NCI-H128 (cell line): ENCODE measurements around the gene CHMP1A.
"Not testable (repeated sequence)": the region's sequence is repeated elsewhere in the genome, so short reads cannot be mapped to it uniquely, and the experiment has no call there.

ENCODE experiments used
- DNase-seq: peaks from one replicate; lab custom pipeline; 2025; ENCODE audit not compliant: unreplicated experiment; lab: John Stamatoyannopoulos, UW

CHMP1A gene

GRCh38 chr16:89661215-89661614, 3.7 kb upstream of the CHMP1A start:
- DNase-seq = no peak

- DNase-seq = no peak
Observed at GRCh38 chr16:89660146-89660545, 2.6 kb upstream of the CHMP1A start.

DNA sequence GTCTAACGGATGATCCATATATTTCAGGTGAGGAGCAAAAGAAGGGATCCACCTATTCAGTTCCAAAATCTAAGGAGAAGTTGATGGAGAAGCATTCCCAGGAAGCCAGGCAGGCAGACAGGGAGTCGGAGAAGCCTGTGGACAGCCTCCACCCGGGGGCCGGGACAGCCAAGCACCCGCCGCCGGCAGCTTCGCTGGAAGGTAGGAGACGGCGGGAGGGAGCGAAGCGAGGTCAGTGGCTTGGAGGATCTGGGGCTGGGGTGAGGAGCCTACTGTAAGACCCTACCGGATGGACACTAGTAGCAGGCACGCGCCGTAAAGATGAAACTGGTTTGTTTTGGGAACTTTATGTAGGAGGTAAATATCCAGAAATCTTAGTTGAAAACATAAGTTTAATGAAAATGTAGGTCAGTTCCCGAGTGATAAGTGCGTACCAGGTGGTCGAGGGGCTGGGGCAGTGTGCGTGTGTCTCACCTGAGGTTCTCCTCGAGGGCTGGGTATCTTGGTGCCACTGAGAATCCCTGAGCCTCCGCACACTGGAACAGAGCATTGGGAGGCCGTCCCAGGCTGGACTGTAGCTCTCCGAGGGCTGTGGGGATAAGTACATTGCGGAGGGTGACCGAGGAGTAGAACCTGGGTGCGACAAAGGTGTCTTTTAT, 842 bp upstream of the CHMP1A start:
- no peak for DNase-seq

- no peak for DNase-seq
Observed at GRCh38 chr16:89656435-89657121, 930 bp downstream of the CHMP1A start.

GRCh38 chr16:89655062-89655643, 2.4 kb downstream of the CHMP1A start:
- DNase-seq = no peak

DNA sequence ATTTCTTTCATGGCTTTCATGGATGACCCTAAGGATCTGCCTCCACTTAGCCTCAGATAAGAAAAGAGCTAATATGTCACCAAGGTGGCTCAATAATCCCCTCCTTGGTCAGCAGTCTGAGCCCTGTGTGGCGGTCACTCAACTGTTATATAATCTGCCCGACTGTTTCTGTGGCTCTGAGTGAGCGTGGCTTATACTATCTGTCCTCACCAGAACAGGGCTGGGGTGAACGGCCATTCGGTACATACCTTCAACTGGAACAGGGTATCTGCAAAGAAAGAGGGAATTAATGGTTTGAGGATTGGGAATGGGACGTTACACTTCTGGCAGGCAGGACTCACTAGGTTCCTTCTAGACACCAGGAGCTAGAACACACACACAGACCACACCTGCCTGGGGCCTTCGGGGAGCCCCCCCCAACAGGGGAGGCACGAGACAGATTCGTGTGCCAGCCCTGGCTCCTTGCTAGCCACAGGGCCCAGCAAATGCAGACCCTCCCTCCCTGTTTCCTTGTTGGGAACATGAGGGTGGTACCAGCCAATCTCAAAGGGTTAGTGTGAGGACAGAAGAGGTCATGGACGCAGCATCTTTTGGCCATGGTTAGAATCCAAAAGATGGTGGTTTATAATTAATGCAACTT, 3.7 kb downstream of the CHMP1A start:
- no peak for DNase-seq

DNA sequence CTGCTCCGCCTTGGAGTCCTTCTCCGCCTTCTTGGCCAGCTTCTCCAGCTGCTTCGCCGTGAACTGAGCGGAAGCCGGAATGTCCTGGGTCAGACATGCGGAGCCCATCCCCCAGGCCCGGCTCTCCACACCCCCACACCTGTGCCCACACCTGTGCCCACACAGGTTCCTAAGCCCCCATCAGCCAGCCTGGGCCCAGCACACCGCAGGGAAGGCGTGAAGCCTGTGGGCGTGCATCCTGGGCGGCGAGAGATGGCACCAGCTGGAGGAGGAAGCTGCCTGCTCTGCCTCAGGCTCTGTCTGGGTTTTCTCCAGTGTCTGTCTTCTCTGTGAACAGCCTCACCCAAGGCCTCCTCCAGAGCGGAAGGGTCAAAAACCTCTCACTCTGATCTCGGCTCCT, 5.9 kb downstream of the CHMP1A start:
- DNase-seq = no peak

DNA sequence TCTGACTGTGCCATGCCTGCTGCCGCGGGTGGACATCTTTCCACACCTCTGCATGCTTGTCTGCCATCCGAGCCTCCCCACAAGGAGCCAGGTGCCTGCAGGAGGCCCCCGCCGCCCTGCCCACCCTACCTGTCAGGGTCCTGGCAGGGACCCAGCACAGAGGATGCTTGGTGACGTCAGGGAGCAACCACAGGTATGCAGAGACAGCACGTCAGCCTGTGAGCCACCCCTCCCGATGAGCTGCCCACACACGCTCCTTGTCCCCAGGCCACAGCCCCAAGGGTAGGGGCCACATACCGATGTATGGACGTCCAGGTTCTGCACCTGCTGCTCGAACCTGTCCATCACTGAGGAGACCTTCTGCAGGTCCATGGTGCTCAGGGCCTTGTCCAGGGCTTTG, 10.6 kb downstream of the CHMP1A start:
- DNase-seq = no peak

DNA sequence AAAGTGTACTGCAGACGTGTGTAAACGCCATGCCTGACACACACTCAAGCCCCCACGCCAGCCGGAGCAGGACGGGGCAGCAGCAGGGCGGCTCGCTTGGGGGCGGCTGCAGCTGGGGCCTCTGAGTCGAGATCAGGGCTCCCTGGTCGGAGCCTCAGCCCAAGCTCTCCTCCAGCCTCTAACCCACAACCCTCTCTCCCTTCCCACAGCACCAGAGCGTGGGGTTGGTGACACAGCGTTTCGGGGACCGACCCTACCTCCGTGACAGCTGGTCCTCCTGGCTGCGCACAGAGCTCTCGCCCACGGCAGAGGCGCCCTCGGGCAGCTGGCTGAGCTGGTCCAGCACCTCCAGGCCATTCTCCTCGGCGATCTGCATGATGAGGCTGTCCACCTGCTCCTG, 11.2 kb downstream of the CHMP1A start:
- no peak for DNase-seq

DNA sequence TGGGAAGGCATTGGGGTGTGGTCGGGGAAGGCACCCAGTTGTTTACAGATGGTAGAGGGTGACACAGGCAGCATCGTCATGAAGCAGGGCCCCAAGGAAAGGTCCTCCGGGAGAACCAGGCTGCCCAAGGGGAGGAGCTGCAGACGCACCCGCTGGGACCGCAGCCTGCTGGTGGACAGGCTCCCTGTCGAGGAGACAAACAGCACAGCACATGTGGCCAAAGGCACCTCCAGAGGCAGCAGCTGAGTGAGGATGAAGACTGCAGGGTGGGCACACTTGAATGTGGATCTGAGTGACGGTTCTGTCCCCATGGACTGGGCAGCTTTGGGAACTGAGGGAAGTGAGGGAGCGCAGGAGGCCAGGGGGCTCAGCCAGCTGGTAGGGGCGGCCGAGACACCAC, 12.4 kb downstream of the CHMP1A start:
- no peak for DNase-seq

DNA sequence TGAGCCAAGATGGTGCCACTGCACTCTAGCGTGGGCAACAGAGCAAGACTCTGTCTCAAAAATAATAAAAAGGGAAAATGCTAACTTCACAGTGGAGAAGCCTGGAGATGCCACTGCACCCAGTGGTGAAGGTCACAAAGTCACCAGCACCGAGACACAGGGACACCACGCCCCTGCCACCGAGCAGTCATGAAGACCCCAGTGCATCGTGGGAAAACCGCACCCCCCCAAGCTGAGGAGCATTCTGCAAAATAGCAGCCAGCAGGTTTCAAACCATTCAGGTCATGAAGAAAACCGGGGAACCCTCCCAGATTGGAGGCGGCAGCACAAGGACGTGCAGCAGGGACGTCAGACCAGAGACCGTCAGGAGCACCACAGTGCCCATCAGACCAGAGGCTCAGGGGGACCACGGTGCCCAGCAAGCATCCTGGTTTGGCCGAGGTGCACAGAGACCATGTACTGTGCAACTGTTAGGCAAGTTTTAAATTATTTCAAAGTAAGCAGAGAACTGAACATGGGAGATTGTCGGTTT, 13.7 kb downstream of the CHMP1A start:
- no peak for DNase-seq

DNA sequence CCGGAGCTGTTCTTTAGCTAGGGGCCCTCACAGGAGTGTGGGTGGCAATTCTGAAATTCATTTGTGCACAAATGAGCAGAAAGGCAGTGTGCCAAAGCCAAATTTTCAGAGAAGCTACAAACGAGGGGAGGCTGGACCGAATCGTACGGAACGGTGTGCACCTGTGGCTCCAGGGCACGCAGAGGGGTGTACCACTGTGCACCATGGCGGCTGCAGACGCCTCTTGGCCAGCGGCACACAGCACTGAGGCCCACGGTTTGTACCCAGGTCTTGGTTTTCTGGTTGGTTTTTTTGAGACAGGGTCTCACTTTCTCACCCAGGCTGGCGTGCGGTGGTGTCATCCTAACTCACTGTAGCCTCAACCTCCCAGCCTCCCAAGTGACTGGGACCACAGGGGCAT, 14.9 kb downstream of the CHMP1A start:
- DNase-seq = no peak

- no peak for DNase-seq
Observed at GRCh38 chr16:89641458-89642119, 15.9 kb downstream of the CHMP1A start.

GRCh38 chr16:89639385-89639784, 18.1 kb downstream of the CHMP1A start:
- no peak for DNase-seq

DNA sequence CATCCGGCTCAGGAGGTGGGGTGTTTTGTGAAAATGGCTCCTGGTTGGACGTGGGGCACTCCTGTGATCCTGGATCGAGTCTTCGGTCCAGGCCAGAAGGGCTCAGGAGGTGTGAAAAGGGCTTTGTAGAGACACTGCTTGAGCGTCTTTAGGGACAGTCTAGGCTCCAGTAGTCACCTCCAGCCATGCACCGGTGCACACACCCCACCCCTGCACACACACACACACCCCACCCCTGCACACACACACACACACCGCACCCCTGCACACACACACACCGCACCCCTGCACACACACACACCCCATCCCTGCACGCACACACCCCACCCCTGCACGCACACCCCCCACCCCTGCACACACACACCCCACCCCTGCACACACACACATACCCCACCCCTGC, 19.1 kb downstream of the CHMP1A start:
- no peak for DNase-seq

GRCh38 chr16:89637379-89637778, 20.1 kb downstream of the CHMP1A start:
- DNase-seq = no peak

- DNase-seq = no peak
Observed at GRCh38 chr16:89636663-89637062, 20.8 kb downstream of the CHMP1A start.

DNA sequence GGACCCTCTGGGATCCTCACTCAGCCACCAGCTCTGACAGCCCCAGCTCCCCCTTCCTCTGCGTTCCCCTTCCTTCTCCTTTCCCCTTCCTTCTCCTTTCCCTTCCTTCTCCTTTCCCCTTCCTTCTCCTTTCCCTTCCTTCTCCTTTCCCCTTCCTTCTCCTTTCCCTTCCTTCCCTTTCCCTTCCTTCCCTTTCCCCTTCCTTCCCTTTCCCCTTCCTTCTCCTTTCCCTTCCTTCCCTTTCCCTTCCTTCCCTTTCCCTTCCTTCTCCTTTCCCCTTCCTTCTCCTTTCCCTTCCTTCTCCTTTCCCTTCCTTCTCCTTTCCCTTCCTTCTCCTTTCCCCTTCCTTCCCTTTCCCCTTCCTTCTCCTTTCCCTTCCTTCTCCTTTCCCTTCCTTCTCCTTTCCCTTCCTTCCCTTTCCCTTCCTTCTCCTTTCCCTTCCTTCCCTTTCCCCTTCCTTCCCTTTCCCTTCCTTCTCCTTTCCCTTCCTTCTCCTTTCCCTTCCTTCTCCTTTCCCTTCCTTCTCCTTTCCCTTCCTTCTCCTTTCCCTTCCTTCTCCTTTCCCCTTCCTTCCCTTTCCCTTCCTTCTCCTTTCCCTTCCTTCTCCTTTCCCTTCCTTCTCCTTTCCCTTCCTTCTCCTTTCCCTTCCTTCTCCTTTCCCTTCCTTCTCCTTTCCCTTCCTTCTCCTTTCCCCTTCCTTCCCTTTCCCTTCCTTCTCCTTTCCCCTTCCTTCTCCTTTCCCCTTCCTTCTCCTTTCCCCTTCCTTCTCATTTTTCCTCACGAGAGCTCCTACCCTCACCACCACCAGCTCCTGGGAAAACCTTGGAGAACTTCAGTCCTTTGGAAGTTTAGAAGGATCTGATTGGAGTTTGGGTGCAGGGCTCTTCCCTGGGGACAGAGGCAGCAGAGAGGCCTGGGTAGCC, 22.8 kb downstream of the CHMP1A start:
- not testable (repeated sequence) for DNase-seq

DNA sequence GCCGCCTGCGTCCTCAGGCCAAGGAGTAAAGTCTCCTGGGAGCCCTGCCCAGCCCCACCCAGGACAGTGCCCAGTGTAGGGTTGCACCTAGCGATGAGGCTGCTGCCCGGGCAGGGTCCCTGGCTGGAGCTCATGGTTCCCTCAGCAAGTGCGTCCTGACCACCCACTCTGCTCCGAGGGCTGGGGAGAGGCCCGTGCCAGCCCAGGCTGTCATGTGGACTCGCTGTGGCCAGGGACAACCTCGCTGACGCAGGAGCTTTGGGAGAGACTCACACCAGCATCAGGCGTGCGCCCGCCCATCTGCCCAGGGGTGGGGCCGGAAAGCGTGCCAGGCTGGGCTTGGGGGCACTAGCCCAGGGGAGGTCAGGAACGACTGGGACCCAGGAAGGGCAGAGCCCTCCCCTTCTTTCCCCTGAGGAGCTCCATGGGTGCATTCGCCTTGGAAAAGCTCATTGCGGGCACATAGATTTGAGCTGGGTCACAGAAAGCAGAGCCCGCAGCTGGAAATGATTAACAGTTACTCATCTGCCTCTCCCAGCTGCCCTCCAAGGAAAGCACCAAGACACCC, 24.4 kb downstream of the CHMP1A start:
- DNase-seq = no peak
